ENCODE measurements around the gene PROM2. TPM values are rescaled to one million over a fixed set of nuclear protein-coding genes. Genes with fewer than 3 reads are reported as not detected.

PROM2 gene
- total RNA-seq, 1 experiment from 2014 or later, result 64.2 TPM

- no peak overlapping the region for H3K9ac ChIP-seq (ENCODE audit: low read length)
- ChIA-PET POLR2A (ENCODE audit: unreplicated experiment) (no interaction called here), CTCF (interaction anchor here (0.7 kb wide), 1 partner anchor 71 kb away, joined by 13 read pairs; no protein-coding TSS in a partner anchor)
- ATAC-seq, result no peak
- H3K4me3 ChIP-seq (ENCODE audit: low read length), result no peak overlapping the region
- no peaks in the 10 kb centered on the region for H3K9me3 ChIP-seq (ENCODE audit: low read length)
- intact Hi-C loops (cut with micrococcal nuclease), result no loop called here
- H3K4me1 ChIP-seq (ENCODE audit: insufficient read depth, low read length), result peaks cover 5% of the 10 kb centered on the region
- BruUV-seq (replicated peaks), result no TSS peak
- H3K9me2 ChIP-seq (replicated peaks; ENCODE audit: low read length), result no peaks in the 10 kb centered on the region
- H3K27ac ChIP-seq (ENCODE audit: low read length), result no peak overlapping the region
- no peak overlapping the region for H3K4me2 ChIP-seq (ENCODE audit: low read length)
- peaks cover 41% of the 10 kb centered on the region for H3K36me3 ChIP-seq (ENCODE audit: low read depth, low read length)
- H4K20me1 ChIP-seq (ENCODE audit: low read length), result no peaks in the 10 kb centered on the region
- no peak overlapping the region for H2AFZ ChIP-seq (ENCODE audit: low read length)
- H3F3A ChIP-seq (ENCODE audit: low read length, unreplicated experiment), result peaks cover 4% of the 10 kb centered on the region
- no peak for DNase-seq
- H3K27me3 ChIP-seq (ENCODE audit: low read length), result no peaks in the 10 kb centered on the region
- H3K79me2 ChIP-seq (ENCODE audit: low read length), result no peaks in the 10 kb centered on the region
- TF ChIP-seq CTCF (conservative IDR thresholded peaks at IDR 0.05; ENCODE audit: low read depth, low read length) (no peak), EZH2phosphoT487 (IDR thresholded peaks at IDR 0.05; ENCODE audit: borderline replicate concordance, low read length) (no peak), EZH2 (IDR thresholded peaks at IDR 0.05; ENCODE audit: low read length, unreplicated experiment) (no peak)
These were observed 13.1 kb downstream of the PROM2 start for GRCh38 chr2:95287336-95287735.

- H3K36me3 ChIP-seq (ENCODE audit: low read depth, low read length), result peaks cover 37% of the 10 kb centered on the region
These were observed 13.6 kb downstream of the PROM2 start for GRCh38 chr2:95287806-95288205.

More at GRCh38 chr2:95287806-95288205, 13.6 kb downstream of the PROM2 start:
- Histone ChIP-seq H3K9ac (ENCODE audit: low read length) (no peak overlapping the region), H3K79me2 (ENCODE audit: low read length) (no peaks in the 10 kb centered on the region), H4K20me1 (ENCODE audit: low read length) (no peaks in the 10 kb centered on the region), H3K27me3 (ENCODE audit: low read length) (no peaks in the 10 kb centered on the region), H3K9me2 (replicated peaks; ENCODE audit: low read length) (no peaks in the 10 kb centered on the region), H3K27ac (ENCODE audit: low read length) (no peak overlapping the region), H3K4me1 (ENCODE audit: insufficient read depth, low read length) (peaks cover 10% of the 10 kb centered on the region), H3K4me3 (ENCODE audit: low read length) (no peak overlapping the region), H3K9me3 (ENCODE audit: low read length) (no peaks in the 10 kb centered on the region), H3K4me2 (ENCODE audit: low read length) (no peak overlapping the region), H2AFZ (ENCODE audit: low read length) (no peak overlapping the region), H3F3A (ENCODE audit: low read length, unreplicated experiment) (peaks cover 4% of the 10 kb centered on the region)
- ATAC-seq, result no peak
- DNase-seq, result no peak
- POLR2A ChIA-PET (ENCODE audit: unreplicated experiment), result no interaction called here
- CTCF ChIA-PET, result no interaction called here
- BruUV-seq (replicated peaks), result no TSS peak
- no peak for TF ChIP-seq EZH2phosphoT487 (IDR thresholded peaks at IDR 0.05; ENCODE audit: borderline replicate concordance, low read length)
- TF ChIP-seq EZH2 (IDR thresholded peaks at IDR 0.05; ENCODE audit: low read length, unreplicated experiment), result no peak
- no peak for TF ChIP-seq CTCF (conservative IDR thresholded peaks at IDR 0.05; ENCODE audit: low read depth, low read length)
- intact Hi-C loops (cut with micrococcal nuclease), result no loop called here

All from PC-3 (cell line).